Fibroblast of skin of back (primary cell): ENCODE data around the gene WASHC1. TPM values are rescaled to one million over a fixed set of nuclear protein-coding genes. Genes with fewer than 3 reads are reported as not detected.
"Not testable (repeated sequence)": the region's sequence is repeated elsewhere in the genome, so short reads cannot be mapped to it uniquely, and the experiment has no call there.

Experiments
- DNase-seq: peaks from one replicate; pipeline ENCODE4 v3.0.0-alpha.2; 2013
- polyA plus RNA-seq, 2 experiments: library from polyadenylated mRNA; unstranded; fragments of 120-200 nt; gene quantifications; one replicate each; pipeline ENCODE4 v1.2.1, GENCODE V29; 2013; ENCODE audit not compliant: insufficient read length in 2 of 2

The WASHC1 gene
- polyA plus RNA-seq (2013, experiment 1 of 2; ENCODE audit: insufficient read length), result 8.2 TPM
- 7.6 TPM for polyA plus RNA-seq (2013, experiment 2 of 2; ENCODE audit: insufficient read length)

GRCh38 chr9:29356-29755 lies at the start of gene WASHC1:
Gene WASHC1 (minus strand): TSS chr9:29456. CDS start chr9:24999, 4,457 bp downstream.
- not testable (repeated sequence) for DNase-seq

DNA sequence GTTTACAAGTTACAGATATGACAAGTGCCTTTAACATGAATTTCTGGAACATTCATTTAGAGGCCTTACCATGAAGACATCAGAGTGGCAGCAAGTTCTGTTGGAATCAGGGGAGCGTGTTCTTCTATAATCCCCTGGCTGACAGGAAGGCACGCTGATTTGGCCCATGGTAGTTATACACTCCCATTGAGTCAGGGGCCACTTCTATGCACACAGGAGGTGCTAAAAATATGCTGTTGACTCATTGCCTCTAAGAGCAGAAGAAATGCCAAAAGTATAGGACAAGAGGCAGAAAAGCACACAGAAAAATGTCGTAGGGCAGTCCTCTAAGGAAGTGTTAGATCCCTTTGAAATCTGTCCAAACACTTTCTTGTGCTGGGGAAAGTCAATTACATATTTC lies 49.1 kb upstream of the WASHC1 start:
- not testable (repeated sequence) for DNase-seq

DNA sequence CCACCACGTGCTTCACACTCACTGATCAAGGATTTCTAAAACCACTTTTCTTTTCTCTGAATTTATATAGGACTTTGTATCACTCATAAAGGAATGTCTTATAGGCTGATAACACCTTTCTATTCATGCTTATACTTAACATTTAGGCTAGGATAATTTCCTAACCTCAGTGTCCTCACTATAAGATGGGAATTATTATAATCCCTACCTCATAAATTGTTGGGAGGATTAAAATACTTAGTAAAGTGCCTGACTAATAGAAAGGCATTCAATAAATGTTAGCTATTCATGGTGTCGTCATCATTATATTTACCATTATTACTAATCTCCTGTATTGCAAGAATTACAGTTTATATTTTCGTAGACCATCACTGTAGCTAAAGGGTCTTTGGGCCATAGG lies 47.1 kb upstream of the WASHC1 start:
- DNase-seq, result not testable (repeated sequence)

GRCh38 chr9:73900-74525 lies 44.8 kb upstream of the WASHC1 start:
- DNase-seq, result not testable (repeated sequence)

DNA sequence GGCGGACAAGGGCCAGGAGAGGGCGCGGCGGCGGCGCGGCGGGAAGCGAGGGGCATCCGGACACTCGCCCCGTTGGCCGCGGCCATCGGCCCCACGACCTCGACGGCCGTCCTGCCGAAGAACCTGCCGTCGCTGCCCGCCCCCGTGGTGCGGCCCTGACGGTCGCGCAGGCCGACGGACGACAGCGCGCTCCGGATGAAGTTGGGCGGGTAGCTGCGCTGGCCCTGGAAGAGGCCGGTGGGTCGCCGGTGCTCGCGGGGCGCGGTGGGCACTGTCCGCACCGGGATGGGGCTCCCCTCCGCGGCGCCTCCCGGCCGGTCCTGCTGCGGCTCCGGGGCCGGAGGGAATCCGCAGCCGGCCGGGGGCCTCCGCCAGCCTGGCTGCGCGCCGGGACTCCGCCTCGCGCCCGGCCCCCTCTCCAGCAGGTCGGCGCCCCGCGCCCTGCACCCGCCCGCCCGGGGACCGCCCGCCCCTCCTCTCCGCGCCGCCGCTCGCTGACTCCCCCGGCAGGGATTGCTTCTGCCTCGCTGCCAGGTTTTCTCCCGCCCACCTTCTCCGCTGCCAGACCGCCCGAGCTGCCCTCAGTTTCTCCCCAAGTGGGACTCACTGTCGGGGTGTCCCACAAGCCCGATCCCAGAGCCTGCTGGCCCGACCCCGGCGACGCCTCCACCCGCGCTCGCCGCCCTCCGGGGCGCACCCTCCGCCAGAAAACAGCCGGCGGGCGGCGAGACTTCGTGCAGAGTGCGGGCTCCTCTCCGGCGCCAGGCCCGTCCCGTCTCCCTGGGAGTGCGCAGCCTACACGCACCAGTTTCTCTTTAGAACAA lies 44.0 kb upstream of the WASHC1 start:
- DNase-seq, result peak; percentile 16

- not testable (repeated sequence) for DNase-seq
Observed at GRCh38 chr9:63031-63629, 33.9 kb upstream of the WASHC1 start.

DNA sequence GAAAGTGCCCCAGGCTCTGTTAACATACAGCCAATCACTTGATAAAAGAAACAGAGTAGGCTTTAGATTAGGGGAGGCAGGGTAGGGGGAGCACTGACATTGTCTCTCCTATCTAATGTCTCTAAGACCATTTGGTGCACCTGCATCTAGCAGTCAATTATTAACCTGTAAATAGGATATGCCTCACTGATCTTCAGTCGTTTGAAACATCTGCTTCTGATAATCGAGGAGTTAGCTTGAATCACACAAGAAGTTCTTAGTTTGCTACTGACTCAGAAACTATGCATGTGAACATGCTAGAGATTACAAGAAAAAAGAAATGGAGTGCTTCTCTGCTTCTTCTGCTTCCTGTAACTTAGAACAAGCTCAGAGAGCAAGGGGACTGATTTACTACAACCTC lies 23.4 kb upstream of the WASHC1 start:
- DNase-seq, result peak; percentile 4

- DNase-seq, result not testable (repeated sequence)
Observed at GRCh38 chr9:48190-48842, 19.1 kb upstream of the WASHC1 start.

DNA sequence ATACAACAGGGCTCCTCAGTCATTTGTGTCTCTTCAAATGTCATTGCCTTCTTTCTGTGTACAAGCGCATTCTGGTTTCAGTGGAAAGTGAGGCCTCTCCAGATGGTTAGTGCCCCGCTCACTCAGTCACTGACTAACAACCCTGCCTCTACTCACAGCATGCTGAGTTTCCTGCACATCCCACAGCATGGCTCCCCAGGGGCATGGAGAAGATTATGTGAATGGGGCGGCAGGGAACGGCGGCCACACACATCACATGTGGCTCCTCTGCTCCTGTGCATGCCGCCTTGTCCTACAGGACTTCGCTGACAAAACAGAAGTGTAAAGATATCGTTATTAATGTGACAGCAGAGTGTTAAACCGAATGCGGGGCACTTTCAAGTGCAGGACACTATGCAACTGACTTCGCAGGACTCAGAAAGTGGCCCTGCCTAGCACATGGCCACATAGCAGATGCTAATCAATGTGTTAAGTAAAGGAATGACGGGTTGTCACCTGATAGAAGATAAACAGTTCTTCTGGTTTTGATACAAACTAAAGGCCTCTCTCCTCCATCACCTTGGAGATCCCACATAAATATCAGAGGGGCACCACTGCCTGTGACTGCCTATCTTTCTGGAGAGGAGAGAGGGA lies 17.5 kb upstream of the WASHC1 start:
- not testable (repeated sequence) for DNase-seq

- DNase-seq, result not testable (repeated sequence)
Observed at GRCh38 chr9:46164-46563, 16.9 kb upstream of the WASHC1 start.

DNA sequence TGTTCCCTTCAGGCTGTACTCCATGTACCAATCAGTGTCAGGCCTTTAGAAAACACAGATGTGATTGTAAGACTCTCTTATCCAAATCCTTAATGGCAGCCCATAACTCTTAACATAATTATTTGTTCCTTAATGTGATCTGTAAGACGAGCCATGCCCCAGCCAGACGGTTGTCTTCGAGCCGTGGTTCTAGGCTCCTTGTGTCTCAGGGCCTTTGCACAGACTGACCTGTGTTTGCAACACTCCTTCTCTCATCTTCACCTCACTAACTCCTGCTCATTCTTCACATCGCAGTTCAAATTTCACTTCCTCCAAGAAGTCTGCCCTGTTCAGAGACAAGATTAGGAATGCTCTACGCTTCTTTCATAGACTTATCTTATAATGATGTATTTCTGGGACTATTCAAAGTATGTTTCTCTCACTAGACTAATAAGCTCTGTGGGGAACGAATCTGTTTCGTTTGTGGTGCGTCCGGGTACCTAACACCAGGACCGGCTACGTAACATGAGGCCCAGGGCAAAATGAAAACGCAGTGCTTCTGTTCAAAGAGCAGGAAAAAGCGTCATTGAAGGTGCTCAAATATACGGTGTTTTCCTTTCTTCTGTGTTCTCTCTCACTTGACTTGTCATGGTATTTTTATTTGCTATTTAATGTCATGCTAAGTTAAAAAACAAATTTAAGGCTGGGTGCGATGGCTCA lies 16.1 kb upstream of the WASHC1 start:
- not testable (repeated sequence) for DNase-seq

DNA sequence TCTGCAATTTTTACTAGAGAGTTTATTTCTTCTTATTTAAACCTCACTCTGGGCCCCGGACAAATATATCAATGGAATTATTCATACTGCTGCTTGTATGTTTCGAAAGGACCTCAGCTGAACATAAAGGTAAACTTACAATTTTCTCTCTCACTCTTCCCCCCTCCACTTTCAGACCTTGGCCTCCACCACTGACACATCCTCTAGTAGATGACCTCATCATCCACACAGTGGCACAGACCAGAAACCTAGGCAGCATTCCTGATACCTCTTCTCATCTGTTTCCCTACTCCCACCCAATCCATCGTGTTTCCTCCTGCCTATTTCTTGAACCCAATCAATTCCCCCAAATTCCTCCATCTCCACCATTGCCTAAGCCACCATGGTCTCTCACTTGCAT lies 15.2 kb upstream of the WASHC1 start:
- DNase-seq, result peak; percentile 9

- DNase-seq, result not testable (repeated sequence)
Observed at GRCh38 chr9:43636-44035, 14.4 kb upstream of the WASHC1 start.

GRCh38 chr9:43116-43515 lies 13.9 kb upstream of the WASHC1 start:
- DNase-seq, result not testable (repeated sequence)

DNA sequence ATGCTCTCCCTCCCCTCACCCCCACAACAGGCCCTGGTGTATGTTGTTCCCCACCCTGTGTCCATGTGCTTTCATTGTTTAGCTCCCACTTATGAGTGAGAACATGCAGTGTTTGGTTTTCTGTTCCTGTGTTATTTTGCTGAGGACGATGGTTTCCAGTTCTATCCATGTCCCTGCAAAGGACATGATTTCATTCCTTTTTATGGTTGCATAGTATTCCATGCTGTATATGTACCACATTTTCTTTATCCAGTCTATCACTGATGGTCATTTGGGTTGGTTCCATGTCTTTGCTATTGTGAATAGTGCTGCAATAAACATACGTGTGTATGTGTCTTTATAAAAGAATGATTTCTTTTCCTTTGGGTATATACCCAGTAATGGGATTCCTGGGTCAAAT lies 12.6 kb upstream of the WASHC1 start:
- not testable (repeated sequence) for DNase-seq

DNA sequence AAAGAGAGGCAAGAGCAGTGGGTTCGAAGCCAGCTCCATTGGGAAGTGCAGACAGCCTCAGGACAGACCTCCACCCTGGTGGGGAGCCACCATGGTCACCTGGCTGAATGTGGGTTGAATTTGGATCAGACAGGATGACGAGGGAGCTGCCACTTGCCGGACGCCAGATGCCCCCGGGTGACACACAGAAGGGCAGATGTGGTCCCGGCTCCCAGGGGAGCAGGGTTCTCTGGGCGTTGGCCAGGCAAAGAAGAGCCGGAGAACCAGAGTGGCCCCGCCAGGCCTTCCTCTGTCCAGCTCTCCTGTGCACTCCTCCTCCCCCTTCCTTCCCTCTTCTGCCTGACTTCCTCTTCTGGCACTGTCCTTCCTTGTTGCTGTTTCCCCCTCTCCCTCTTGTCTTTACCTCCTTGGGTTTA lies 12.0 kb upstream of the WASHC1 start:
- not testable (repeated sequence) for DNase-seq

GRCh38 chr9:32308-32707 lies 3.1 kb upstream of the WASHC1 start:
- not testable (repeated sequence) for DNase-seq

- not testable (repeated sequence) for DNase-seq
Observed at GRCh38 chr9:28775-29174, 481 bp downstream of the WASHC1 start.

GRCh38 chr9:21621-22020 lies 7.6 kb downstream of the WASHC1 start:
- DNase-seq, result not testable (repeated sequence)

- DNase-seq, result not testable (repeated sequence)
Observed at GRCh38 chr9:16875-17274, 12.4 kb downstream of the WASHC1 start.

- not testable (repeated sequence) for DNase-seq
Observed at GRCh38 chr9:14129-14809, 15.0 kb downstream of the WASHC1 start.
